T-cell (primary cell): ENCODE measurements around the gene CAPZA3. TPM values are rescaled to one million over a fixed set of nuclear protein-coding genes. Genes with fewer than 3 reads are reported as not detected.

ENCODE experiments used
- ATAC-seq, 4 experiments: fragments of 200-7000 bp in 3 of 4; fragments of 150-1000 bp in 1 of 4; cut with Tn5 transposase; replicated peaks in 1 of 4; 1 replicate in 3 of 4; 2 replicates in 1 of 4; pipeline ENCODE4 v1.10.0; 2021; ENCODE audit warnings: moderate library complexity in 3 of 4, mild to moderate bottlenecking in 2 of 4, moderate number of reproducible peaks in 1 of 4
- CTCF ChIA-PET, 2 donors: fragments of 300-600 bp; sonication (Branson Sonifier 250); formaldehyde crosslinking; loops; one replicate each; lab custom pipeline; 2022; ENCODE audit warnings: antibody characterized with exemption in 2 of 2; lab: Charles Lee
- POLR2A ChIA-PET, 2 donors: fragments of 300-600 bp; sonication (Branson Sonifier 250); formaldehyde crosslinking; loops; one replicate each; lab custom pipeline; 2022; ENCODE audit warnings: antibody characterized with exemption in 2 of 2; lab: Charles Lee
- DNase-seq, 35 experiments: peaks; one replicate each; pipeline versions ENCODE4 v3.0.0 to v3.0.0-alpha.2; 2013 to 2023
- H3K27ac ChIP-seq: one replicate; pipeline ENCODE4 v1.5.1; 2013; ENCODE audit warnings: low read length
- H3K27me3 ChIP-seq, 2 experiments: replicated peaks in 1 of 2; 1 replicate in 1 of 2; 2 replicates in 1 of 2; pipeline versions ENCODE4 v1.6.1 to v1.7.0; 2013; ENCODE audit warnings: low read length in 1 of 2, mixed read lengths in 1 of 2; ENCODE audit not compliant: control insufficient read depth in 2 of 2, insufficient read depth in 2 of 2; ENCODE audit errors: extremely low read depth in 1 of 2
- H3K36me3 ChIP-seq, 2 donors: 1 replicate in 1 of 2; 2 replicates in 1 of 2; pipeline versions ENCODE4 v1.6.1 to v1.7.0; 2013; ENCODE audit warnings: low read length in 1 of 2; ENCODE audit not compliant: control insufficient read depth in 2 of 2, insufficient read depth in 1 of 2; ENCODE audit errors: extremely low read depth in 1 of 2
- H3K4me1 ChIP-seq, 2 experiments: 1 replicate in 1 of 2; 2 replicates in 1 of 2; pipeline versions ENCODE4 v1.6.1 to v1.7.0; 2013; ENCODE audit warnings: low read length in 2 of 2, mixed read lengths in 1 of 2; ENCODE audit not compliant: insufficient read depth in 2 of 2, control insufficient read depth in 1 of 2; ENCODE audit errors: extremely low read depth in 1 of 2
- H3K4me3 ChIP-seq, 2 donors: 1 replicate in 1 of 2; 2 replicates in 1 of 2; pipeline versions ENCODE4 v1.5.1 to v1.7.0; 2013; ENCODE audit warnings: mild to moderate bottlenecking in 2 of 2, low read length in 1 of 2, moderate library complexity in 1 of 2; ENCODE audit not compliant: control insufficient read depth in 1 of 2; ENCODE audit errors: extremely low read depth in 1 of 2
- H3K9me3 ChIP-seq: 2 replicates; pipeline ENCODE4 v1.7.0; 2013
- H3K27ac Mint-ChIP-seq, 2 donors: one replicate each; pipeline ENCODE4 v1.8.0; 2020 to 2021; ENCODE audit warnings: mild to moderate bottlenecking in 2 of 2, mixed read lengths in 2 of 2
- H3K27me3 Mint-ChIP-seq, 2 donors: one replicate each; pipeline ENCODE4 v1.8.0; 2021 to 2022; ENCODE audit warnings: mixed read lengths in 2 of 2
- H3K36me3 Mint-ChIP-seq: one replicate; pipeline ENCODE4 v1.8.0; 2021; ENCODE audit warnings: mixed read lengths
- H3K4me1 Mint-ChIP-seq, 3 donors: one replicate each; pipeline ENCODE4 v1.8.0; 2020 to 2022; ENCODE audit warnings: mixed read lengths in 3 of 3, mild to moderate bottlenecking in 1 of 3
- H3K4me3 Mint-ChIP-seq, 3 donors: one replicate each; pipeline ENCODE4 v1.8.0; 2020 to 2022; ENCODE audit warnings: mild to moderate bottlenecking in 3 of 3, mixed read lengths in 3 of 3, moderate library complexity in 3 of 3
- H3K9me3 Mint-ChIP-seq, 3 donors: one replicate each; pipeline ENCODE4 v1.8.0; 2020 to 2022; ENCODE audit warnings: mixed read lengths in 3 of 3
- WGBS: methylation state at CpG from one replicate; pipeline ENCODE4 v1.1.5; 2013; ENCODE audit warnings: missing lambda C conversion rate; ENCODE audit not compliant: insufficient coverage; 5-methylcytosine and 5-hydroxymethylcytosine counted together
- total RNA-seq, 35 experiments: library from RNA in 6 of 35; stranded (reverse) in 6 of 35; fragments of 120-200 nt in 1 of 35; gene quantifications; one replicate each; pipeline versions ENCODE4 v1.2.1 to v1.2.4 and lab custom pipeline; 2013 to 2026

CAPZA3 gene
- total RNA-seq, 5 donors from 2014 or later (not counting 1 experiment from before 2014, with no cell fraction given) = not detected

DNA sequence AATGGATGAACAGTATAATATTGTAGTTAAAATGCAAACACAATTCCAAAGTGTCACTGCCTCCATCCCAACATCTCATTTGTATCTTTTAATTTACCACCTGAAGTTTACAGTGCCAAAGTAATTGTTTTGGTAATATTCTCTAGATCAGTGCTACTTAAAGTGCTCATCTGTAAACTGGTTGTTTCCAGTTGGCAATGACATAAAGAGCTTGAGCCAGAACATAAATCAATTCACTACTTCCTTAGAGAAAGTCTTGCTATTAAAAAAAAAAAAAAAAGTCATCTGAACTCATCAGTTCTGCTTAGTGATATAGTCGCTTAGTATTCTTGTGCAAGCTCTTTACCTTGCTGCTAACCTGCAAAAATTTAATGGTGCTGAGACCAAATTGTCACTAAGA, 16.5 kb upstream of the CAPZA3 start:
- DNase-seq (no peak), ATAC-seq (no peak)
- no peak overlapping the region for H3K4me3 ChIP-seq
- 100% methylated on average over 1 of the region's 1 CpG for WGBS
- CTCF ChIA-PET = no interaction called here
- Mint-ChIP-seq H3K4me3 (no peak overlapping the region), H3K9me3 (peaks cover 3 to 18% (median 6%) of the 10 kb centered on the region in 3 donors), H3K27ac (no peak overlapping the region), H3K27me3 (no peaks in the 10 kb centered on the region), H3K36me3 (no peaks in the 10 kb centered on the region), H3K4me1 (no peaks in the 10 kb centered on the region)
- H3K9me3 ChIP-seq = no peaks in the 10 kb centered on the region
- H3K27ac ChIP-seq = no peak overlapping the region
- H3K27me3 ChIP-seq = no peaks in the 10 kb centered on the region
- POLR2A ChIA-PET = interaction anchor here in 1 of 2 donors (0.6 kb wide), 1 partner anchor 1557 kb away, joined by 3 read pairs; no protein-coding TSS in a partner anchor
- H3K4me1 ChIP-seq = no peaks in the 10 kb centered on the region
- no peaks in the 10 kb centered on the region for H3K36me3 ChIP-seq

DNA sequence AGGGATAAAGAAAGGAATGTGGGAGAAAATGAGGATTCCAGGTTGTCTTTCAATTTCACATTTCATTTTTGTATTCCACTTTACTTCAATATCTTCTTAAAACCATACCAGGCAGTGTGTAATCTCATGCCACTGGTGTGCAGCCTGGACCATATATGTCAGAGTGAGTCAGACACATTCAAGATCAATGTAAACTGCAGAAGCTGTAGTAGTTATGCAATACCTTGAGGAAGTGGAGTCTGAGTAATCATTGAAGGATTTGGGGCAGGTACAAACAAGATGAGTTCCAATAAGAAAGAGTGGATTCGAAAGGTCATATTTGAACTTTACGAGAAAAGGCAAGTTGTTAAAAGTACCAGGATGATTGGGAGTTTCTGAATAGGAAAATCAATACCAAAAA, 14.2 kb upstream of the CAPZA3 start:
- no peaks in the 10 kb centered on the region for H3K9me3 ChIP-seq
- ATAC-seq (no peak), DNase-seq (no peak)
- H3K4me1 Mint-ChIP-seq = no peaks in the 10 kb centered on the region
- no peak overlapping the region for H3K4me3 Mint-ChIP-seq
- H3K36me3 ChIP-seq = no peaks in the 10 kb centered on the region
- no peaks in the 10 kb centered on the region for H3K36me3 Mint-ChIP-seq
- no peaks in the 10 kb centered on the region for H3K4me1 ChIP-seq
- no peaks in the 10 kb centered on the region for H3K27me3 Mint-ChIP-seq
- no peak overlapping the region for H3K4me3 ChIP-seq
- H3K9me3 Mint-ChIP-seq = peaks cover 3 to 16% (median 6%) of the 10 kb centered on the region in 3 donors
- H3K27me3 ChIP-seq = no peaks in the 10 kb centered on the region
- ChIA-PET POLR2A (no interaction called here), CTCF (no interaction called here)
- H3K27ac Mint-ChIP-seq = no peak overlapping the region
- no peak overlapping the region for H3K27ac ChIP-seq
- 100% methylated on average over 2 of the region's 2 CpGs for WGBS

DNA sequence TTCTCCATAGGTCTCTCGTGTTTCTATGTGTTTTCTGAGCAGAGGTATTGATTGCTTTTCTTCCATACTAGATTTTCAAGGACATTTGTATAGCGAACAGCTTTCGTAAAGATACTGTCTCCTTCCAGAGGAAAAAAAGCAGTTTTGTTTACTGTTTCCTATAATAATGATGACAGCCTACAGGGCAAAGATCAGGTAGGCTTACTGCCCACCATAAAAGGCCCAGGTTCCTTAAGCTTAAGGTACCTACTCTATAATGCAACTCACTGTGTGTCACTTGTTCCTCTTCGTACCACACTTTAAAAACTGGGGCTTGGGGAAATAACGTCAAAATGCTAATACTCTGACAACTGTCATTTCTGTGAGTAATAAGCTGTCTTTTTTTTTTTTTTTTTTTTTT, 6.8 kb upstream of the CAPZA3 start:
- ChIA-PET POLR2A (no interaction called here), CTCF (interaction anchor here in 1 of 2 donors (0.6 kb wide), 1 partner anchor 31 kb away, joined by 6 read pairs; no protein-coding TSS in a partner anchor)
- no peak for ATAC-seq
- no peak overlapping the region for H3K4me3 ChIP-seq
- H3K27me3 ChIP-seq = no peaks in the 10 kb centered on the region
- H3K27ac ChIP-seq = no peak overlapping the region
- Mint-ChIP-seq H3K4me1 (no peaks in the 10 kb centered on the region), H3K36me3 (no peaks in the 10 kb centered on the region), H3K27me3 (no peaks in the 10 kb centered on the region), H3K27ac (no peak overlapping the region), H3K4me3 (no peak overlapping the region), H3K9me3 (peaks cover 0 to 19% (median 4%) of the 10 kb centered on the region in 3 donors)
- no CpG with 5 or more reads among the region's 5 CpGs for WGBS
- DNase-seq = no peak
- no peaks in the 10 kb centered on the region for H3K36me3 ChIP-seq
- H3K9me3 ChIP-seq = no peaks in the 10 kb centered on the region
- H3K4me1 ChIP-seq = no peaks in the 10 kb centered on the region

DNA sequence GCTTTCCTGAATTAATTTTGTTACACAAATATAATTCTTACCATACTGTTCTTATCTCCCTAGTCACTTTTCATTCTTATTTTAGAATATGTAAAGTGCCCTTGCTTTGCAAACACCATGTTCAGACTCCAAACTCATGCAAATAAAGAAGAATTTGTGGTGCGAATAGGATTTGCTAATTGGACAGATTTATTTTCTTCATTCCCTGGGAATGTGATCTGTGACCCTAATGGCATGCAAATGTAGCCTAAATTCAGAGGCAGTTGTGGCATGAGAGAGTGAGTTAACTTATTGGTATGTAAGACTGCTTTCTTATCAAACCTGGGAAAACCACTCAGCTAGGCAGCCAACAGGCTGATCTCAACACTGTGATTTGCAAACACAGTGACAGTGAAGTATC, 10.0 kb downstream of the CAPZA3 start:
- Mint-ChIP-seq H3K4me3 (no peak overlapping the region), H3K4me1 (no peaks in the 10 kb centered on the region), H3K36me3 (no peaks in the 10 kb centered on the region), H3K9me3 (peaks cover 0 to 20% (median 5%) of the 10 kb centered on the region in 3 donors), H3K27me3 (no peaks in the 10 kb centered on the region), H3K27ac (no peak overlapping the region)
- no peaks in the 10 kb centered on the region for H3K27me3 ChIP-seq
- ChIA-PET CTCF (no interaction called here), POLR2A (interaction anchor here in 1 of 2 donors (0.6 kb wide), 1 partner anchor 1501 kb away, joined by 4 read pairs; no protein-coding TSS in a partner anchor)
- DNase-seq (no peak), ATAC-seq (no peak)
- no peaks in the 10 kb centered on the region for H3K4me1 ChIP-seq
- no peak overlapping the region for H3K27ac ChIP-seq
- H3K36me3 ChIP-seq = no peaks in the 10 kb centered on the region
- WGBS = no CpG with 5 or more reads among the region's 1 CpG
- H3K9me3 ChIP-seq = no peaks in the 10 kb centered on the region
- H3K4me3 ChIP-seq = no peak overlapping the region

DNA sequence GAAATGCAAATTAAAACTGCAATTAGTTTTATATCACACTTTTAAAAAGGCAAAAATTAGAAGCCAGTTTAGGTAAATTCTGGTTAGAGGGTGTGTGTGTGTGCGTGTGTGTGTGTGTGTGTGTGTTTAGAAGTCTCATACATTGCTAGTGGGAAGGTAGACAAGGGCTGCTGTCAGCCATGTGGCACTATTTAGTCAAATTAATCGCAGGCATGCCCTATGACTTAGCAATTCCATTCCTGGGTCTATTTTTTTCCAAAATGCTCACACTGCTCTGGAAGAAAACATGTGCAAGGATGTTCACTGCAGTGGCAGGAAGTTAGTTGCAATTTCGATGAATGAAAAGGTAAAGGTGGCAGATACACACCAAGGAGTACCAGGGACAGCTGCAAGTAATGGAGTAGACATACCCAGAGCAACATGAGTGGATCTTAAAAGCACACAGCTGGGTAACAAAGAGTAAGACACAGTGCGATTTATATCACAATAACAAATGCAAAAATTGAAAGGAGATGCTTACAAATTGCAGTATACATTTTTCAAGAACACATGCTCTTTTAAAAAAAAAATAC, 11.6 kb downstream of the CAPZA3 start:
- H3K4me1 ChIP-seq = no peaks in the 10 kb centered on the region
- ATAC-seq (no peak), DNase-seq (no peak)
- H3K27me3 ChIP-seq = no peaks in the 10 kb centered on the region
- no peak overlapping the region for H3K27ac ChIP-seq
- Mint-ChIP-seq H3K36me3 (no peaks in the 10 kb centered on the region), H3K27me3 (no peaks in the 10 kb centered on the region), H3K27ac (no peak overlapping the region), H3K9me3 (peaks cover 0 to 7% (median 0%) of the 10 kb centered on the region in 3 donors), H3K4me1 (no peaks in the 10 kb centered on the region), H3K4me3 (no peak overlapping the region)
- POLR2A ChIA-PET = no interaction called here
- WGBS = 43% methylated on average over 1 of the region's 4 CpGs
- CTCF ChIA-PET = no interaction called here
- no peaks in the 10 kb centered on the region for H3K9me3 ChIP-seq
- no peaks in the 10 kb centered on the region for H3K36me3 ChIP-seq
- no peak overlapping the region for H3K4me3 ChIP-seq

- H3K4me1 Mint-ChIP-seq = no peaks in the 10 kb centered on the region
- peaks cover 0 to 4% (median 0%) of the 10 kb centered on the region in 3 donors for H3K9me3 Mint-ChIP-seq
- ChIA-PET CTCF (no interaction called here), POLR2A (no interaction called here)
- DNase-seq = no peak
- H3K36me3 Mint-ChIP-seq = no peaks in the 10 kb centered on the region
- no CpG with 5 or more reads among the region's 1 CpG for WGBS
- ATAC-seq = no peak
- H3K27me3 Mint-ChIP-seq = no peaks in the 10 kb centered on the region
- Histone ChIP-seq H3K4me1 (no peaks in the 10 kb centered on the region), H3K27me3 (no peaks in the 10 kb centered on the region), H3K27ac (no peak overlapping the region), H3K9me3 (no peaks in the 10 kb centered on the region), H3K4me3 (no peak overlapping the region), H3K36me3 (no peaks in the 10 kb centered on the region)
- no peak overlapping the region for H3K27ac Mint-ChIP-seq
- H3K4me3 Mint-ChIP-seq = no peak overlapping the region
These were observed 12.2 kb downstream of the CAPZA3 start for GRCh38 chr12:18750085-18750484.
